ENCODE results near the gene FASTK.

DNA sequence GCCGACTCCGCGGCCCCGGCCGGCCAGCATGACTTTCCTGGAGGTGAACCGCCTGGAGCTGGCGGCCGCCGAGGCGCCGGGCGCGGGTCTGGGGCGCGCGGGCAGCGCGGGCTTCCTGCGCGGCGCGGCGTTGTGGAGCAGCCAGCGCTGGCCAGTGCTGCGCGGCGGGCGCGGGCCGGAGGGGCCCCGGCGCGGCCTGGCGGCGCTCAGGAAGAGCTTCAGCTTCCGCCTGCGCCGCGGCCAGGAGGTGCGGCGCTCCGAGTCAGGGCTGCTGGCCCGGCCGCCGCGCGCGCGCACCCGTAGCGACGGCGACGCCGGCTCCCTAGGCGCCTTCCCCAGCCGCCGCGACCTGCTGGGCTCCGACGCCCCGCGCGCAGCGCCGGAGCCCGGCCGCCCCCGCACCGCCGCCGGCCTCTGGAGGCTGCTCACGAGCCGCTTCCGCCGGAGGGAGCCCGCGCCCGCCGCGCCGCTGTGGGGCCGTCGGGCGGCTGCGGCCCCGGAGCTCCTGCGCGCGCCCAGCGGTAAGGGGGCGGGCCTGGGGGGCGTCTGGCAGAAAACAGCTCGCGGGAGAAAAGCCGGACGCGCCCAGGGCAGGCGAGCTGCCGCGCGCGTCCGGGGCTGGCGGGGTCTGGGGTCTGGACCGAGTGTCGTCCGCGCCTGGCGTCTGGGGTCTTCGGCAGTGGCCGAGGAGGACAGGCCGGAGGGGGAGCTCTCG lies 34.7 kb upstream of the FASTK start:
- peak in 2 of 5 experiments; percentile 16 to 19 for TF ChIP-seq CTCF (IDR thresholded peaks at IDR 0.05)
- no peak for TF ChIP-seq EP300 (IDR thresholded peaks at IDR 0.05)
- TF ChIP-seq POLR2A (IDR thresholded peaks at IDR 0.05) = no peak
